Endodermal cell (in vitro differentiated cells): ENCODE data around the gene WDR91. TPM values are rescaled to one million over a fixed set of nuclear protein-coding genes. Genes with fewer than 3 reads are reported as not detected.

Experiments
- DNase-seq: peaks from one replicate; pipeline ENCODE4 v3.0.0-alpha.2; 2017
- H3K27ac ChIP-seq: 2 replicates; pipeline ENCODE4 v1.5.1; 2013; ENCODE audit warnings: mild to moderate bottlenecking, low read depth, low read length, moderate library complexity
- H3K27me3 ChIP-seq: 2 replicates; pipeline ENCODE4 v1.6.1; 2013; ENCODE audit warnings: mild to moderate bottlenecking, low read length, moderate library complexity; ENCODE audit not compliant: insufficient read depth, control insufficient read depth, poor library complexity, severe bottlenecking
- H3K36me3 ChIP-seq: 2 replicates; pipeline ENCODE4 v1.7.0; 2013; ENCODE audit warnings: mild to moderate bottlenecking, low read length, moderate library complexity; ENCODE audit not compliant: control insufficient read depth, insufficient read depth
- H3K4me1 ChIP-seq: one replicate; pipeline ENCODE4 v1.7.0; 2013; ENCODE audit warnings: low read length; ENCODE audit not compliant: control insufficient read depth, insufficient read depth
- H3K4me3 ChIP-seq: 2 replicates; pipeline ENCODE4 v1.5.1; 2013; ENCODE audit warnings: mild to moderate bottlenecking, low read length, moderate library complexity
- H3K9ac ChIP-seq: 2 replicates; pipeline ENCODE4 v1.6.1; 2013; ENCODE audit warnings: mild to moderate bottlenecking, low read length, moderate library complexity; ENCODE audit not compliant: poor library complexity, severe bottlenecking; ENCODE audit errors: extremely low read depth
- H3K9me3 ChIP-seq: 2 replicates; pipeline ENCODE4 v1.6.1; 2013; ENCODE audit warnings: mild to moderate bottlenecking, low read length, moderate library complexity; ENCODE audit not compliant: control insufficient read depth
- H3K27ac Mint-ChIP-seq: 2 replicates; pipeline ENCODE4 v1.8.0; 2020; ENCODE audit warnings: mixed read lengths
- H3K27me3 Mint-ChIP-seq: 2 replicates; pipeline ENCODE4 v1.8.0; 2021; ENCODE audit warnings: mild to moderate bottlenecking, mixed read lengths; ENCODE audit not compliant: insufficient read depth
- H3K36me3 Mint-ChIP-seq: 2 replicates; pipeline ENCODE4 v1.8.0; 2020; ENCODE audit warnings: low read depth, mixed read lengths
- H3K4me1 Mint-ChIP-seq: 2 replicates; pipeline ENCODE4 v1.8.0; 2020; ENCODE audit warnings: mixed read lengths
- H3K4me3 Mint-ChIP-seq: 2 replicates; pipeline ENCODE4 v1.8.0; 2020; ENCODE audit warnings: mild to moderate bottlenecking, moderate library complexity, mixed read lengths
- H3K9me3 Mint-ChIP-seq: 2 replicates; pipeline ENCODE4 v1.8.0; 2020; ENCODE audit warnings: mild to moderate bottlenecking, mixed read lengths
- WGBS, 2 experiments: methylation state at CpG; one replicate each; pipeline versions ENCODE4 v1.1.5 to v1.1.7; 2013; ENCODE audit warnings: missing lambda C conversion rate in 2 of 2, mixed read lengths in 1 of 2; ENCODE audit not compliant: insufficient coverage in 1 of 2, insufficient read length in 1 of 2; 5-methylcytosine and 5-hydroxymethylcytosine counted together
- total RNA-seq, 2 donors: library from RNA; stranded (reverse); fragmentation: NEBNext Ultra II Directional in 1 of 2; extraction: Animal tissue kit (Norgen Biotek cat#: 25700) in 1 of 2; gene quantifications; 2 replicates in 1 of 2; 3 replicates in 1 of 2; pipeline ENCODE4 v1.2.1, GENCODE V29; 2021
- TF ChIP-seq, protein P1 (sequence below): fragments of 200-600 bp; sonication (generic); conservative IDR thresholded peaks from 2 replicates; pipeline ENCODE4 v1.5.0; 2021; ENCODE audit warnings: antibody characterized with exemption, mild to moderate bottlenecking

The WDR91 gene
- total RNA-seq, 2 donors from 2014 or later: 8.2 to 9.6 TPM

DNA sequence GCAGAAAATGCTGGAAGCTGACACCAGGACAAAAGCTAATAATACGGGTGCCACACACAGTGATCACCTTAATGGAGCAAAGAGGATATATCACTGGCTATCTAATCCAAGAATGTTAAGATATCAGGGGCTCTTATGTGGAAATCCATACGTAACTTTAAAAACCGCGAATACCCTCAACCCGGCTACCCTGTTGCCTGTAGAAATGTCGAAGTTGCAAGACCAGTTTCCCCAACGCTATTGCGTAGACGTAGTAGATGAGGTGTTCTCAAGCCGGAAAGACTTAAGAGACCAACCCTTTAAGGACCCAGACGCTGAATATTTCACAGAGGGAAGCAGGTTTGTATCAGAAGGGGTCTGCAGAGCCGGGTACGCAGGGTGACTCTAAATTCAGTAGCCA lies 33.0 kb downstream of the WDR91 start:
- DNase-seq: no peak
- Mint-ChIP-seq H3K27me3 (no peaks in the 10 kb centered on the region), H3K27ac (no peak overlapping the region), H3K36me3 (peaks cover 28% of the 10 kb centered on the region), H3K9me3 (peaks cover 49% of the 10 kb centered on the region), H3K4me3 (no peak overlapping the region), H3K4me1 (no peaks in the 10 kb centered on the region)
- peaks cover 36% of the 10 kb centered on the region for H3K9me3 ChIP-seq
- H3K4me1 ChIP-seq: no peaks in the 10 kb centered on the region
- H3K4me3 ChIP-seq: no peak overlapping the region
- no peak overlapping the region for H3K9ac ChIP-seq
- H3K36me3 ChIP-seq: peaks cover 5% of the 10 kb centered on the region
- no peak overlapping the region for H3K27ac ChIP-seq
- WGBS, 2 experiments: 89% methylated on average over 11 to 13 of the region's 13 CpGs
- H3K27me3 ChIP-seq: no peaks in the 10 kb centered on the region
- TF ChIP-seq, protein P1, sequence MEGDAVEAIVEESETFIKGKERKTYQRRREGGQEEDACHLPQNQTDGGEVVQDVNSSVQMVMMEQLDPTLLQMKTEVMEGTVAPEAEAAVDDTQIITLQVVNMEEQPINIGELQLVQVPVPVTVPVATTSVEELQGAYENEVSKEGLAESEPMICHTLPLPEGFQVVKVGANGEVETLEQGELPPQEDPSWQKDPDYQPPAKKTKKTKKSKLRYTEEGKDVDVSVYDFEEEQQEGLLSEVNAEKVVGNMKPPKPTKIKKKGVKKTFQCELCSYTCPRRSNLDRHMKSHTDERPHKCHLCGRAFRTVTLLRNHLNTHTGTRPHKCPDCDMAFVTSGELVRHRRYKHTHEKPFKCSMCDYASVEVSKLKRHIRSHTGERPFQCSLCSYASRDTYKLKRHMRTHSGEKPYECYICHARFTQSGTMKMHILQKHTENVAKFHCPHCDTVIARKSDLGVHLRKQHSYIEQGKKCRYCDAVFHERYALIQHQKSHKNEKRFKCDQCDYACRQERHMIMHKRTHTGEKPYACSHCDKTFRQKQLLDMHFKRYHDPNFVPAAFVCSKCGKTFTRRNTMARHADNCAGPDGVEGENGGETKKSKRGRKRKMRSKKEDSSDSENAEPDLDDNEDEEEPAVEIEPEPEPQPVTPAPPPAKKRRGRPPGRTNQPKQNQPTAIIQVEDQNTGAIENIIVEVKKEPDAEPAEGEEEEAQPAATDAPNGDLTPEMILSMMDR: no peak

DNA sequence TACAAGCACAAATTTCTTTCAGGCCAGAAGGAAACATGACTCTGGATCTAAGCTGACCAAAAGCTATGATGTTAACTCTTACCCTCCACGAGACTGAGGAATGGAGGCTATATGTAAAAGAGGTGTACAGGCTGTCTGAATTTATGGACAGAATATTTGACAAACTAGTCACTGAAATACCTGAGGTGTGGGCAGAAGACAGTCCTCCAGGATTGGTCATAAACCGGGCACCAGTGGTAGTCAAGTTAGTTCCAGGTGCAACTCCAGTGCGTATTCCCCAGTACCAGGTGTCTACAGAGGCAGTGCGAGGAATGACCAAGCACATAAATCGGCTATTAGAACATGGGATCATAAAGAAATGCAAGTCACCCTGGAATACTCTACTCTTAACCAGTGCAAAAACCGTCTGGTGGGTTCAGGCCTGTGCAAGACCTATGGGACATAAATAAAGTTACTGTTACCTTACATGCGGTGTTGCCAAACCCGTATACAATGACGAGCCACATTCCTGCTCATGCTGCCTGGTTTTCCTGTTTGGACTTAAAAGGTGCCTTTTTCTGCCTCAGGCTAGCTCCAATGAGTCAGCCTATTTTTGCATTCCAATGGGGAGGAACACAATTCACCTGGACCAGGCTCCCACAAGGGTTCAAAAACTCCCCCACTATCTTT lies 34.2 kb downstream of the WDR91 start:
- Mint-ChIP-seq H3K36me3 (peaks cover 16% of the 10 kb centered on the region), H3K27me3 (no peaks in the 10 kb centered on the region), H3K27ac (no peak overlapping the region), H3K9me3 (peaks cover 37% of the 10 kb centered on the region), H3K4me3 (no peak overlapping the region), H3K4me1 (no peaks in the 10 kb centered on the region)
- Histone ChIP-seq H3K9ac (no peak overlapping the region), H3K36me3 (no peaks in the 10 kb centered on the region), H3K27me3 (no peaks in the 10 kb centered on the region), H3K4me3 (no peak overlapping the region), H3K27ac (no peak overlapping the region), H3K9me3 (peaks cover 24% of the 10 kb centered on the region), H3K4me1 (no peaks in the 10 kb centered on the region)
- no peak for DNase-seq
- TF ChIP-seq, protein P1: no peak
- WGBS, 2 experiments: 91% methylated on average over 8 to 9 of the region's 9 CpGs

- Mint-ChIP-seq H3K36me3 (peaks cover 6% of the 10 kb centered on the region), H3K27ac (no peak overlapping the region), H3K27me3 (no peaks in the 10 kb centered on the region), H3K9me3 (peaks cover 25% of the 10 kb centered on the region), H3K4me3 (no peak overlapping the region), H3K4me1 (peaks cover 4% of the 10 kb centered on the region)
- DNase-seq: no peak
- H3K9ac ChIP-seq: no peak overlapping the region
- no peaks in the 10 kb centered on the region for H3K27me3 ChIP-seq
- no peak overlapping the region for H3K4me3 ChIP-seq
- WGBS, 2 experiments: 94 to 96% methylated on average over 6 of the region's 6 CpGs
- H3K9me3 ChIP-seq: peaks cover 12% of the 10 kb centered on the region
- H3K4me1 ChIP-seq: no peaks in the 10 kb centered on the region
- H3K36me3 ChIP-seq: no peaks in the 10 kb centered on the region
- TF ChIP-seq, protein P1: no peak
- no peak overlapping the region for H3K27ac ChIP-seq
These were observed 35.4 kb downstream of the WDR91 start for GRCh38 chr7:135175931-135176330.
